Measurements from ENCODE around the gene KRT75. TPM values are rescaled to one million over a fixed set of nuclear protein-coding genes. Genes with fewer than 3 reads are reported as not detected.
A peak's percentile ranks its signal among the peaks of the same experiment; 100 is the strongest.

The KRT75 gene
- total RNA-seq, 1 donor from 2014 or later = not detected

- Mint-ChIP-seq H3K27me3 (ENCODE audit: low read depth) (no peaks in the 10 kb centered on the region), H3K36me3 (no peaks in the 10 kb centered on the region), H3K27ac (peak overlapping the region; percentile 51), H3K4me3 (no peak overlapping the region), H3K9me3 (no peaks in the 10 kb centered on the region), H3K4me1 (peaks cover 61% of the 10 kb centered on the region)
- no peak for DNase-seq (ENCODE audit: low spot score in 2 of 2, unreplicated experiment in 2 of 2)
- no peak for TF ChIP-seq CTCF (IDR thresholded peaks at IDR 0.05; ENCODE audit: unreplicated experiment)
Observed at GRCh38 chr12:52439845-52440244, 5.7 kb upstream of the KRT75 start.

- Mint-ChIP-seq H3K4me1 (peaks cover 61% of the 10 kb centered on the region), H3K36me3 (no peaks in the 10 kb centered on the region), H3K27me3 (ENCODE audit: low read depth) (no peaks in the 10 kb centered on the region), H3K4me3 (no peak overlapping the region), H3K9me3 (no peaks in the 10 kb centered on the region), H3K27ac (no peak overlapping the region)
- DNase-seq (ENCODE audit: low spot score in 2 of 2, unreplicated experiment in 2 of 2) = no peak
- no peak for TF ChIP-seq CTCF (IDR thresholded peaks at IDR 0.05; ENCODE audit: unreplicated experiment)
Observed at GRCh38 chr12:52439420-52439819, 5.2 kb upstream of the KRT75 start.

GRCh38 chr12:52438305-52439301, 4.4 kb upstream of the KRT75 start:
- no peaks in the 10 kb centered on the region for H3K9me3 Mint-ChIP-seq
- no peaks in the 10 kb centered on the region for H3K27me3 Mint-ChIP-seq (ENCODE audit: low read depth)
- peaks cover 61% of the 10 kb centered on the region for H3K4me1 Mint-ChIP-seq
- no peak overlapping the region for H3K4me3 Mint-ChIP-seq
- DNase-seq (ENCODE audit: low spot score in 2 of 2, unreplicated experiment in 2 of 2) = no peak
- no peak overlapping the region for H3K27ac Mint-ChIP-seq
- no peaks in the 10 kb centered on the region for H3K36me3 Mint-ChIP-seq
- no peak for TF ChIP-seq CTCF (IDR thresholded peaks at IDR 0.05; ENCODE audit: unreplicated experiment)

- no peak for TF ChIP-seq CTCF (IDR thresholded peaks at IDR 0.05; ENCODE audit: unreplicated experiment)
- DNase-seq (ENCODE audit: low spot score in 2 of 2, unreplicated experiment in 2 of 2) = no peak
- Mint-ChIP-seq H3K9me3 (no peaks in the 10 kb centered on the region), H3K27ac (peak overlapping the region; percentile 65), H3K36me3 (no peaks in the 10 kb centered on the region), H3K27me3 (ENCODE audit: low read depth) (peaks cover 6% of the 10 kb centered on the region), H3K4me1 (peaks cover 50% of the 10 kb centered on the region), H3K4me3 (no peak overlapping the region)
Observed at GRCh38 chr12:52437508-52437907, 3.3 kb upstream of the KRT75 start.

GRCh38 chr12:52436828-52437474, 2.8 kb upstream of the KRT75 start:
- no peaks in the 10 kb centered on the region for H3K9me3 Mint-ChIP-seq
- no peak overlapping the region for H3K4me3 Mint-ChIP-seq
- H3K27me3 Mint-ChIP-seq (ENCODE audit: low read depth) = peaks cover 12% of the 10 kb centered on the region
- H3K36me3 Mint-ChIP-seq = no peaks in the 10 kb centered on the region
- no peak for DNase-seq (ENCODE audit: low spot score in 2 of 2, unreplicated experiment in 2 of 2)
- peaks cover 44% of the 10 kb centered on the region for H3K4me1 Mint-ChIP-seq
- no peak for TF ChIP-seq CTCF (IDR thresholded peaks at IDR 0.05; ENCODE audit: unreplicated experiment)
- H3K27ac Mint-ChIP-seq = peak overlapping the region; percentile 65
